CD4-positive, CD25-positive, alpha-beta regulatory T cell (primary cell): Measurements from ENCODE around the gene CALML4. TPM values are rescaled to one million over a fixed set of nuclear protein-coding genes. Genes with fewer than 3 reads are reported as not detected.

Source experiments
- ATAC-seq, 2 donors: fragments of 150-1000 bp; cut with Tn5 transposase; one replicate each; pipeline ENCODE4 v1.10.0; 2021; ENCODE audit warnings: low read depth in 2 of 2, moderate number of reproducible peaks in 2 of 2, moderate library complexity in 1 of 2
- DNase-seq, 3 donors: peaks; one replicate each; pipeline versions ENCODE4 v3.0.0 to v3.0.0-alpha.2; 2012 to 2022; ENCODE audit warnings: mixed read lengths in 1 of 3
- H3K27ac ChIP-seq: one replicate; pipeline ENCODE4 v1.7.0; 2013; ENCODE audit warnings: mild to moderate bottlenecking, low read length; ENCODE audit not compliant: insufficient read depth, poor library complexity, severe bottlenecking
- H3K27me3 ChIP-seq: one replicate; pipeline ENCODE4 v1.7.0; 2013; ENCODE audit warnings: low read length; ENCODE audit not compliant: control insufficient read depth, insufficient read depth
- H3K36me3 ChIP-seq: one replicate; pipeline ENCODE4 v1.7.0; 2013; ENCODE audit warnings: mild to moderate bottlenecking, low read length, moderate library complexity; ENCODE audit not compliant: control insufficient read depth, insufficient read depth
- H3K4me1 ChIP-seq: 2 replicates; pipeline ENCODE4 v1.7.0; 2013; ENCODE audit warnings: mild to moderate bottlenecking, low read length; ENCODE audit not compliant: insufficient read depth, control insufficient read depth, poor library complexity, severe bottlenecking
- H3K4me3 ChIP-seq: one replicate; pipeline ENCODE4 v1.7.0; 2013; ENCODE audit warnings: low read depth, mild to moderate bottlenecking, low read length, moderate library complexity
- H3K9me3 ChIP-seq, 2 experiments: 1 replicate in 1 of 2; 2 replicates in 1 of 2; pipeline ENCODE4 v1.7.0; 2013; ENCODE audit warnings: low read length in 2 of 2, mild to moderate bottlenecking in 1 of 2, moderate library complexity in 1 of 2; ENCODE audit not compliant: control insufficient read depth in 2 of 2
- H3K27ac Mint-ChIP-seq, 3 donors: one replicate each; pipeline ENCODE4 v1.8.0; 2020 to 2022; ENCODE audit warnings: mild to moderate bottlenecking in 3 of 3, mixed read lengths in 3 of 3, moderate library complexity in 2 of 3
- H3K27me3 Mint-ChIP-seq: one replicate; pipeline ENCODE4 v1.8.0; 2022; ENCODE audit warnings: mild to moderate bottlenecking, mixed read lengths
- H3K36me3 Mint-ChIP-seq: one replicate; pipeline ENCODE4 v1.8.0; 2020; ENCODE audit warnings: mixed read lengths
- H3K4me1 Mint-ChIP-seq, 4 donors: one replicate each; pipeline ENCODE4 v1.8.0; 2020 to 2022; ENCODE audit warnings: mixed read lengths in 4 of 4, mild to moderate bottlenecking in 1 of 4
- H3K4me3 Mint-ChIP-seq, 4 donors: one replicate each; pipeline ENCODE4 v1.8.0; 2020 to 2022; ENCODE audit warnings: mild to moderate bottlenecking in 4 of 4, mixed read lengths in 4 of 4, moderate library complexity in 3 of 4
- H3K9me3 Mint-ChIP-seq, 7 donors: one replicate each; pipeline ENCODE4 v1.8.0; 2020 to 2022; ENCODE audit warnings: mixed read lengths in 7 of 7, mild to moderate bottlenecking in 3 of 7, moderate library complexity in 2 of 7
- polyA plus RNA-seq, 4 donors: library from polyadenylated mRNA; unstranded; fragments of 300-500 nt; fragmentation: Illumina TruSeq; gene quantifications; one replicate each; pipeline ENCODE4 v1.2.3, GENCODE V29; 2021
- total RNA-seq: library from RNA; stranded (reverse); gene quantifications from one replicate; pipeline ENCODE4 v1.2.3, GENCODE V29; 2022

Gene CALML4
- total and polyA plus RNA-seq, 5 donors from 2014 or later: 0.17 to 3.2 (median 0.78) TPM

DNA sequence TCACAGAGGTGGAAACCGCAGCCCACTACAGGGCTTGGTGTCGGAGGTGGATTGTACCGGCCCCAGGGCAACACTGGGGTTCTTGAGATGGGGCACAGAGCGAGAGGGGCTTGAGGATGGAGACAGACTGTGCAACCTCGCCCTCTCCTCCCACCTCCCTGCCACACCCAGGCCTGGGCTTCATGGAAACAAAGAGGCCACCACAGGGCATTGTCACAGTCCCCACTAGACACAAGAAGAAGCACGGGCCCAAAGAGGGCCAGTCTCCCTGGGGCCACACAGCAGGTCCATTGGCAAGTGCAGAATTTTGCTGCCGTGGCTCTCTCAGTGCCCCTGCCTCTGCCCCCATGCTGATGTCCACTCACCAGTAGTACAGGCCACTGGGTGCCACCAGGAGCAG lies 4.1 kb upstream of the CALML4 start:
- no peak for DNase-seq
- Mint-ChIP-seq H3K9me3 (peaks cover 0 to 1% (median 0%) of the 10 kb centered on the region in 7 donors), H3K27me3 (no peaks in the 10 kb centered on the region), H3K4me1 (peaks cover 0 to 17% (median 4%) of the 10 kb centered on the region in 4 donors), H3K4me3 (no peak overlapping the region), H3K27ac (peak overlapping the region in 1 of 3 donors; percentile 40), H3K36me3 (peaks cover 3% of the 10 kb centered on the region)
- Histone ChIP-seq H3K36me3 (no peaks in the 10 kb centered on the region), H3K27ac (no peak overlapping the region), H3K27me3 (no peaks in the 10 kb centered on the region), H3K9me3 (no peaks in the 10 kb centered on the region), H3K4me1 (peaks cover 14% of the 10 kb centered on the region), H3K4me3 (no peak overlapping the region)
- ATAC-seq: no peak

DNA sequence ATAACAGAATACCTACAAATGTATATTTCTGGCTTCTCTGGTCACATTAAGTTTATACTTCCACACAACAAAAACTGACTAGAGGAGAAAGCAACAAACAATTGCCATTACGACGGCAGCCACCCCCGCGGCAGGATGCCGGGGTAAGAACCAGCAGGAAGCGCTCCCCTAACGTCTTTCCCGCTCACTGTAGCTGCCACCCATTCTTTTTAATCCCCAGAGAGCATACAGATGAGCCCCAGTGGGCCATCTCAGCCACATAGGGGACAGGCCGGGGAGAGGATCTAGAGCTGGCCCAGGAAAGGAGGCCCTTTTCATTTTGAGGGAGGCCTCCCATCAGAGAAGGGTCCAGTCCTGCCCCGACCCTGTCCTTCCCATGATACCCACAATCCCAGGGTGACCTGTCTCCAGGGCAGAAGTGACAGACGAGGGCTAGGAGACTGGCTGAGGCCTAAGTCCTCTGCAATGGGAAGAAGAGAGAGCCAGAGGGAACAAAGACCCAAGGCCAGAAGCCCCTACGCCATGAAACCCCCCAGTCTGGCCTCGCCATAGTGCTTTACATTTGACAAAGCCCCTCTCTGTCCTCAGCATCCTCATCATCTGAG lies 3.6 kb upstream of the CALML4 start:
- Mint-ChIP-seq H3K9me3 (peaks cover 0 to 1% (median 0%) of the 10 kb centered on the region in 7 donors), H3K4me3 (peak overlapping the region in 3 of 4 donors; percentile 17 to 55 (median 21)), H3K27ac (peak overlapping the region in 1 of 3 donors; percentile 40), H3K36me3 (peaks cover 3% of the 10 kb centered on the region), H3K27me3 (no peaks in the 10 kb centered on the region), H3K4me1 (peaks cover 0 to 17% (median 4%) of the 10 kb centered on the region in 4 donors)
- H3K4me3 ChIP-seq: no peak overlapping the region
- peak in 1 of 3 donors; percentile 37 for DNase-seq
- H3K27ac ChIP-seq: no peak overlapping the region
- no peaks in the 10 kb centered on the region for H3K27me3 ChIP-seq
- H3K9me3 ChIP-seq: no peaks in the 10 kb centered on the region
- no peak for ATAC-seq
- no peaks in the 10 kb centered on the region for H3K36me3 ChIP-seq
- H3K4me1 ChIP-seq: peaks cover 14% of the 10 kb centered on the region

DNA sequence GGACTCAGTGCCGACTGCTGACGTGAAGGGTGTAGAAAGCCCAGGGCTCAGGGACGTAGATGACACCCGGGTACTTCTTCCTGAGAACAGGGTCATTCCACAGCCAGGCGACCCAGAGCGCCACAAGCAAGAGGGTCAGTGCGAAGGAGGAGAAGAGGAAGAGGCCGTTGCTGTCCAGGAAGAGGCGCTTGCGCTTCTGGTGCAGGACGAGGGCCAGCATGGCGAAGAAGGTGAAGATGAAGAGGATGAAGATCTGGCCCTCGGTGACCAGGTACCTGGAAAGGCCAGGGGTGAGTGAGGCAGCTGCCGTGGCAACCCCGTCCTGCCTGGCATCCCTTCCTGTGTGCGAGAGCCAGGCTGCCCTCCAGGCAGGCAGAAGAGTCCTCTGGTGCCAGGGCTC lies 3.0 kb upstream of the CALML4 start:
- no peaks in the 10 kb centered on the region for H3K9me3 ChIP-seq
- H3K27ac Mint-ChIP-seq: no peak overlapping the region
- DNase-seq (no peak), ATAC-seq (no peak)
- no peak overlapping the region for H3K4me3 ChIP-seq
- H3K36me3 Mint-ChIP-seq: peaks cover 3% of the 10 kb centered on the region
- H3K27me3 Mint-ChIP-seq: no peaks in the 10 kb centered on the region
- H3K4me1 Mint-ChIP-seq: peaks cover 0 to 17% (median 4%) of the 10 kb centered on the region in 4 donors
- H3K9me3 Mint-ChIP-seq: peaks cover 0 to 1% (median 0%) of the 10 kb centered on the region in 7 donors
- H3K27ac ChIP-seq: no peak overlapping the region
- H3K4me1 ChIP-seq: peaks cover 14% of the 10 kb centered on the region
- no peaks in the 10 kb centered on the region for H3K27me3 ChIP-seq
- no peaks in the 10 kb centered on the region for H3K36me3 ChIP-seq
- peak overlapping the region in 1 of 4 donors; percentile 17 for H3K4me3 Mint-ChIP-seq

DNA sequence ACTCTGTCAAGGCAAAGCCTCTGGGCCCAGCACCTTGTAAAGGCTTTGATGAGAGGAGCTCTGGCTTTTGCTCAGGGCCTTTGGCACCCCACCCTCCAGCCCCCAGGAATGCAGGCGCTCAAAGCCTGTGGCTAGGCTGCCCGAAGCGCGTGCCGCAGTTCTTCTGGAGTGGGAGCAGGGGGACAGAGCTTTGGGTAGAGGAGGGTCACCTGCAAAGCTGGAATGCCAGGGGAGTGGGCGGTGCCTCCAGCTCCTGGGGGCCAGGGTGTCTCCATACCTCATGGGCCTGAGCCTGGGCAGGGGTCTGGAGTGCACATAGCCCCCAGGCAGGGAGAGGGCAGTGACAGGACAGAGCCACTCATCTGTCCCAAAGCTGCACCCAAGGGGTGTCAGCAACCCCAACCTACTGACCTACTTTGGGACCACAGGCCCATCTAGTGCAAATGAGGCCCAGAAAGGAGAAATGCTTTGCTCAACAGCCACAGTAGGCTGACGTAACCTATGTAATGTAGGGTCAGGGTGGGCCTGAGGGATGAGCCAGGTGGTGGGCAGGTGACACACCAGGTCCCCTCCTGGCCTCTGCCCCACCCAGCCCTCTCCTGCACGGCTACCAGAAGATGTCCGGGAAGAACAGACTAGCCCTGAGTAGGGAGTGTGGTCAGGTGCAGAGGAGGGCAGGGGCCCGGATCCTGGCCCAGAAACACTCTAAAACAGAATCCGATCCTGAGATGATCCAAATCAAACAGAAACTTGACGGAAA lies 2.2 kb upstream of the CALML4 start:
- Mint-ChIP-seq H3K4me3 (no peak overlapping the region), H3K36me3 (peaks cover 3% of the 10 kb centered on the region), H3K27me3 (no peaks in the 10 kb centered on the region), H3K9me3 (peaks cover 0 to 1% (median 0%) of the 10 kb centered on the region in 7 donors), H3K27ac (no peak overlapping the region), H3K4me1 (peaks cover 0 to 17% (median 4%) of the 10 kb centered on the region in 4 donors)
- Histone ChIP-seq H3K9me3 (no peaks in the 10 kb centered on the region), H3K4me3 (no peak overlapping the region), H3K27ac (no peak overlapping the region), H3K27me3 (no peaks in the 10 kb centered on the region), H3K4me1 (peaks cover 14% of the 10 kb centered on the region), H3K36me3 (no peaks in the 10 kb centered on the region)
- ATAC-seq (no peak), DNase-seq (no peak)

DNA sequence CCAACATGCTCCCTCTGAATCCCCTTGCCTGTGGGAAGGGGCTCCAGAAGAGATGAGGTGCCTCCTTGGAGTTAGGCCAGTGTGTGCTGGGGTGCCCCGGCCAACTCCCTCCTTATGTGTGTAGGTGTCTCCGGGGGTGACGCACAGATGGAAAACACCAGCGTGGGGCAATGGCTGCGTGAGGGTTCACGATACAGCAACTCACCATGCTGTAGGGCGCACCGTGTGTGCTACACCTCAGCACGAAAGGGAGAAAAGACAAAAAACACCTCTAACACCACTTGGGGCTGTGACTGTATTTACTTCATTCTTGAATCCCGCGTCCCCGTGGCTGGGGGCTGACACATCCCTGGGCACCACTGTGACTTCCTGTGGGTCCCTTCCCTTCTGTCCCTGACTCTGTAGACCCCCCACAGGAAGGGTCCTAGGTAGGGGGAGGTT lies 1.6 kb upstream of the CALML4 start:
- Histone ChIP-seq H3K27me3 (no peaks in the 10 kb centered on the region), H3K9me3 (no peaks in the 10 kb centered on the region), H3K36me3 (no peaks in the 10 kb centered on the region), H3K27ac (no peak overlapping the region), H3K4me1 (peaks cover 14% of the 10 kb centered on the region), H3K4me3 (no peak overlapping the region)
- ATAC-seq: no peak
- no peak for DNase-seq
- Mint-ChIP-seq H3K27ac (no peak overlapping the region), H3K27me3 (no peaks in the 10 kb centered on the region), H3K9me3 (peaks cover 0 to 1% (median 0%) of the 10 kb centered on the region in 7 donors), H3K36me3 (peaks cover 3% of the 10 kb centered on the region), H3K4me3 (no peak overlapping the region), H3K4me1 (peaks cover 0 to 17% (median 1%) of the 10 kb centered on the region in 4 donors)

DNA sequence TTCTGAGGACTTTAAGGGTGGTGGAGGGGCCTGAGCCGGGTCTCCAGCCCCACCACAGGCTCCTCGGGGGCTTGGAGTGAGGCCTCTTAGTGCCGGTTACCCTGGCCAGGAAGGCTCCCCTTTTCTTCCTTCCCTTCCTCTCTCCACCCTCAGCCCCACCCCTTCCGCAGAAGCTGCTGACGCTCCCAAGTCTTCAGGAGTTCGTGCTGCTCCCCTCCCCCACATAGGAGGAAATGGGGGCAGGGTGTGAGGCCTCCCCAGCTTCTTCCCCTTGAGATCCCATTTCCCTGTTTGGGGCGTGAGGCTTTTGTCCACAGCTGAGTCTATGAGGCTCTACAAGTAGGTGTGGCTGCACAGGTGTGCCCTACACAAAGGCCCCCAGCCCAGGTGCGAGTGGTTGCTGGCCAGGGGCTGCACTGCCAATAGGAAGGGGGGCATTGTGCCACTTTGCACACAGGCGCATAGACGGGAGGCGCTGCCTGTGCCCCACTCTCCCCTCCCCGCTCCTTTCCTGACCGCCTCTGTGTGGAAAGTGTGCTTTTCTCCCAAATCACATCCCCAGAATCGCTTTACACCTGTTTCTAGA lies 915 bp upstream of the CALML4 start:
- H3K27me3 Mint-ChIP-seq: no peaks in the 10 kb centered on the region
- Histone ChIP-seq H3K4me3 (no peak overlapping the region), H3K36me3 (no peaks in the 10 kb centered on the region), H3K4me1 (peaks cover 14% of the 10 kb centered on the region), H3K27me3 (no peaks in the 10 kb centered on the region), H3K9me3 (no peaks in the 10 kb centered on the region), H3K27ac (no peak overlapping the region)
- peaks cover 3% of the 10 kb centered on the region for H3K36me3 Mint-ChIP-seq
- peak overlapping the region in 1 of 3 donors; percentile 56 for H3K27ac Mint-ChIP-seq
- no peak for ATAC-seq
- peaks cover 0 to 17% (median 1%) of the 10 kb centered on the region in 4 donors for H3K4me1 Mint-ChIP-seq
- H3K9me3 Mint-ChIP-seq: peaks cover 0 to 1% (median 0%) of the 10 kb centered on the region in 7 donors
- no peak for DNase-seq
- no peak overlapping the region for H3K4me3 Mint-ChIP-seq

DNA sequence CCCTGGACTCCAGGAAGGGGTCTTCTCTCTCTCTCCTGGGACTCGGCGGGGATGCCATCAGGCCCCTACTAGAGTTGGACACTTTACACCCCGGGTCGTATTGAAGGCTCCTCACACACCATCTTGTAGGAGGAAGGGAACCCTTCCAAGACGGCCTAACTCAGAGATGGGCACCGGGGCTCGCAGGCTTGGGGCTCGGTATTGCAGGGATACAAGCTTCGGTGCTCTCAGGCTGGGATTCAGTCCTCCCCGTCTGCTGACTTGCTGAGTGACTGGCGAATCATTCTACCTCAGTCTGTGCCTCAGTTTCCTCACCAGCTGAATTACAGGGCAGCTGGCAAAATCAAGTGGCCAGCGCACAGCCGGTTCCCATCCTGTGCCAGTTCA lies 419 bp upstream of the CALML4 start:
- peaks cover 14% of the 10 kb centered on the region for H3K4me1 ChIP-seq
- no peaks in the 10 kb centered on the region for H3K27me3 ChIP-seq
- DNase-seq (no peak), ATAC-seq (no peak)
- no peaks in the 10 kb centered on the region for H3K9me3 ChIP-seq
- Mint-ChIP-seq H3K4me1 (peaks cover 0 to 17% (median 1%) of the 10 kb centered on the region in 4 donors), H3K36me3 (peaks cover 3% of the 10 kb centered on the region), H3K4me3 (no peak overlapping the region), H3K27me3 (no peaks in the 10 kb centered on the region), H3K27ac (no peak overlapping the region), H3K9me3 (peaks cover 0 to 1% (median 0%) of the 10 kb centered on the region in 7 donors)
- H3K36me3 ChIP-seq: no peaks in the 10 kb centered on the region
- no peak overlapping the region for H3K27ac ChIP-seq
- H3K4me3 ChIP-seq: no peak overlapping the region
